Measurements from ENCODE around the gene SOWAHA.
"Not testable (repeated sequence)": the region's sequence is repeated elsewhere in the genome, so short reads cannot be mapped to it uniquely, and the experiment has no call there.

SOWAHA gene

DNA sequence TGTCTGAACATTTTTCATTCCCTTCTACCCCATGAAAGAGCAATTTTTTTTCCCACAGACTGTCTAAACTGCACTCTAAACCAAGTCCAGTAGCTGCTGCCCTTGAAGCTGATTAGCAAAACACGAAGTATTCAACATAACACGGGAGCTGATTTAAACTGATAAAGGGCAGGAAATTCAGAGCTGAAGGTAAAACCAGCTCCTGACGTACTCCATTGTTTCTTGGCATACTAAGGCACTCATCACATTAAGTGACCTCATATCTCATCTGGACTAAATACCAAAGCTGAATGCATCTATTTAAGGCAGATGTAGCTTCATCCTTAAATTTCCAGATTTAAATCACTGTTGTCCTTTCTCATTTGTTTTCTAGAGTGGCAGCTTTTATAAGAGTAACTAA lies 41.2 kb downstream of the SOWAHA start:
- DNase-seq (ENCODE audit: low spot score): no peak

- not testable (repeated sequence) for DNase-seq (ENCODE audit: low spot score)
Measured at GRCh38 chr5:132854992-132855391, 41.9 kb downstream of the SOWAHA start.

DNA sequence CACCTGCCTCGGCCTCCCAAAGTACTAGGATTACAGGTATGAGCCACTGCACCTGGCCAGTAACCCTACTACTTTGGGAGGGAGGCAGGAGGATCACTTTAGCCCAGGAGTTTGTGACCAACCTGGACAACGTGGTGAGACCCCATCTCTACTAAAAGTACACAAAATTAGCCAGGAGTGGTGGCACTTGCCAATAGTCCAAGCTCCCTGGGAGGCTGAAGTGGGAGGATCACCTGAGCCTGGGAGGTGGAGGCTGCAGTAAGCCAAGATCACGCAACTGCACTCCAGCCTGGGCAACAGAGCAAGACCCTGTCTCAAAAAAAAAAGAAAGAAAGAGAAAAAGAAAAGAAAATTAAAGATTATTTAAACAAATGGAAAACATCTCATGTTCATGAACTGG lies 42.9 kb downstream of the SOWAHA start:
- DNase-seq (ENCODE audit: low spot score): no peak

DNA sequence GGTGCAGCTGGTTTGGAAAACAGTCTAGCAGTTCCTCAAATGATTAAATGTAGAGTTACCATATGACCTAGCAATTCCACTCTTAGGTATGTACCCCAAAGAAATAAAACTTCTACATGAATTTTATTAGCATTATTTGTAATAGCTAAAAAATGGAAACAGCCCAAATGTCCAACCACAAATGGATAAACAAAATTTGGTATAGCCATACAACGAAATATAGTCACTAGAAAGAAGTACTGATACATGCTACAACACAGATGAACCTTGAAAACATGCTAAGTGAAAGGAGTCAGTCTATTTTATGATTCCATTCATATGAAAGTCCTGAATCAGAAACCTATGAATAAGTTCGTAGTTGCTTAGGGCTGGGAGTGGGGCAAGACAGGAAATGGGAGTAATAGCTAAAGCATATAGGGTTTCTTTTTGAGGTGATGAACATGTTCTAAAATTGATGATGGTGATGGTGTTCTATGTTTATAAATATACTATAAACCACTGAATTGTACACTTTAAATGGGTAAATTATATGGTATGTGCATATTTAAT lies 46.9 kb downstream of the SOWAHA start:
- DNase-seq (ENCODE audit: low spot score): no peak

- DNase-seq (ENCODE audit: low spot score): no peak
Measured at GRCh38 chr5:132860742-132861141, 47.6 kb downstream of the SOWAHA start.

GRCh38 chr5:132865668-132866341 lies 52.7 kb downstream of the SOWAHA start:
- DNase-seq (ENCODE audit: low spot score): no peak

Data from D341Med (cell line).